Keratinocyte (primary cell): ENCODE measurements around the gene VAMP8.

ENCODE experiments used
- CTCF ChIP-seq, 3 experiments: IDR thresholded peaks in 1 of 3; conservative IDR thresholded peaks in 1 of 3; optimal IDR thresholded peaks in 1 of 3; 2 replicates in 2 of 3; 3 replicates in 1 of 3; pipeline versions ENCODE3 to v1.5.1; 2011; ENCODE audit warnings: low read length in 3 of 3, mild to moderate bottlenecking in 3 of 3, moderate library complexity in 2 of 3, control low read depth in 1 of 3, inconsistent platforms in 1 of 3; ENCODE audit not compliant: insufficient read depth in 2 of 3; ENCODE audit errors: extremely low read depth in 1 of 3
- EZH2 ChIP-seq: IDR thresholded peaks from one replicate; pipeline ENCODE4 v1.6.1; 2012; ENCODE audit warnings: inconsistent platforms, mild to moderate bottlenecking, low read length, moderate library complexity

DNA sequence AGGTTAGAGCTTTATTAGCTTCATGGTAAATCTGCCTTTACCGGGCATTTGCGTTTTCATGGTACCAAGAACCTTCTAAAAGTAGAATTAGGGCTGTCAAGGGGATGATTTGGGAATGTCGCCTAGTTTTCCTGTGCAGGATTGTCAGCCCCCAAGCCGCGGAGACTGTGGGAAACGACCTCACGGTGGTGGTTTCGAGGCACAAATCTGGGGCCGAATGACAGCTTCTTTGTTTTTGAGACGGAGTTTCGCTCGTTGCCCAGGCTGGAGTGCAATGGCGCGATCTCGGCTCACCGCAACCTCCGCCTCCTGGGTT, 38.0 kb downstream of the VAMP8 start:
- TF ChIP-seq EZH2 (no peak), CTCF (optimal IDR thresholded peaks at IDR 0.05 in 1 of 3, IDR thresholded peaks at IDR 0.05 in 1 of 3, conservative IDR thresholded peaks at IDR 0.05 in 1 of 3; ENCODE audit: extremely low read depth in 1 of 3, insufficient read depth in 2 of 3, low read length in 3 of 3) (no peak)
